Vagina (tissue), 2 donors: ENCODE measurements around the gene MAP3K14. TPM values are rescaled to one million over a fixed set of nuclear protein-coding genes. Genes with fewer than 3 reads are reported as not detected.
A peak's percentile ranks its signal among the peaks of the same experiment; 100 is the strongest.
"Not testable (repeated sequence)": the region's sequence is repeated elsewhere in the genome, so short reads cannot be mapped to it uniquely, and the experiment has no call there.

Experiments used
- DNase-seq, 2 donors: peaks; one replicate each; pipeline ENCODE4 v3.0.0-alpha.2; 2017; ENCODE audit errors: extremely low spot score in 2 of 2
- H3K27ac ChIP-seq: fragments of 200-600 bp; sonication (generic); one replicate; pipeline ENCODE4 v1.5.1; 2019
- H3K27me3 ChIP-seq: fragments of 200-600 bp; sonication (generic); one replicate; pipeline ENCODE4 v1.5.1; 2019
- H3K36me3 ChIP-seq, 2 donors: fragments of 200-600 bp; sonication (generic); one replicate each; pipeline ENCODE4 v1.5.1; 2017 to 2019
- H3K4me1 ChIP-seq: fragments of 200-600 bp; sonication (generic); one replicate; pipeline ENCODE4 v1.5.1; 2019
- H3K4me3 ChIP-seq, 2 donors: fragments of 200-600 bp; sonication (generic); 1 replicate in 1 of 2; 2 replicates in 1 of 2; pipeline ENCODE4 v1.5.1; 2016 to 2019
- H3K9me3 ChIP-seq: fragments of 200-600 bp; sonication (generic); one replicate; pipeline ENCODE4 v1.5.1; 2019
- POLR2A ChIP-seq, 2 donors: fragments of 450-650 bp; IDR thresholded peaks; one replicate each; pipeline ENCODE4 v1.6.1; 2017; ENCODE audit warnings: antibody characterized with exemption in 2 of 2, mild to moderate bottlenecking in 2 of 2, moderate library complexity in 2 of 2
- POLR2AphosphoS5 ChIP-seq, 2 donors: sonication (generic); formaldehyde crosslinking; IDR thresholded peaks; one replicate each; pipeline ENCODE4 v1.9.0; 2017; ENCODE audit warnings: antibody characterized with exemption in 2 of 2, mild to moderate bottlenecking in 2 of 2, low read depth in 1 of 2; ENCODE audit not compliant: insufficient read depth in 1 of 2
- intact Hi-C: fragments of 100-400 bp; cut with DNase I; formaldehyde crosslinking; loops from one replicate; pipeline ENCODE4 v1.15.1; 2023
- total RNA-seq: library from RNA; depleted of rRNA; stranded (reverse); fragments of >200 nt; gene quantifications from one replicate; pipeline ENCODE4 v1.2.3, GENCODE V29; 2016
- TF ChIP-seq, protein P1 (sequence below), 3 experiments: fragments of 450-650 bp in 2 of 3; fragments of 200-600 bp in 1 of 3; sonication (generic) in 1 of 3; IDR thresholded peaks; one replicate each; pipeline ENCODE4 v1.5.1; 2017 to 2019; ENCODE audit warnings: antibody characterized with exemption in 3 of 3, mild to moderate bottlenecking in 2 of 3, moderate library complexity in 2 of 3

The MAP3K14 gene
- total RNA-seq, 1 donor from 2014 or later, result 9.8 TPM

DNA sequence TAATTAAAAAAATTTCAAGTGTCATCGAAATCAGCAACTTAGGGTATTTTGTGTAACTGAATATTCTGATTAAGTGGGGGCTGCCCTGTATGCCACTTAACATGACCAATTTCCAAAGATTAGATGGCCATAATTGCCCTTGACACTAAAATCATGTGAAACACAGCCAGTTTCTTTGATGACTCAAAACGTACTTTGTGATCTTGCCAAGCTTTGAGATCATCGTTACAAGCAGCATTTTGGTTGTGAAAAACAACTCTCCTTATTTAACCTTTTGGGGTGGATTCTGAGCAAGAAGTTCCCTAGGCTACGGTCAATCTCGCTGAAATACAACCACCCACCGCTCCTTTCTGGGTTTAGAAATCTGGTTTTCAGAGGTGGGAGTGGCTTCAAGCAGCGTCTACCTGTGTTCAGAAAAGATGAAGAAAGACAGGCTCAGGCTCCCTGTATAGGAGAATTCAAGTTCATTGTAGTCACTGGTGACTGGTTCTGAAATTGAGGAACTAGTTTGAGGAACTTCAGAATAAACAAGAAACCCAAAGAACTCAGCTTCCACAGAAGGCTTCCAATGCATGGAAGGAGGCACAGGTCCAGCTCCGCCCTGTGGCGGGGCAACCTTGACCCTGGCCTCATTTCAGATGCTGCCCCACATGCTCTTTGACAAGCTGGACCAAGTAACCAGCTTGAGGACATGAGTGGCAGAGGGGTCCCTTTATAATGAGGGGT is 9.4 kb downstream of the MAP3K14 start:
- H3K27ac ChIP-seq, result peak overlapping the region; percentile 92
- no peaks in the 10 kb centered on the region for H3K27me3 ChIP-seq
- H3K4me3 ChIP-seq, result no peak overlapping the region
- no peaks in the 10 kb centered on the region for H3K9me3 ChIP-seq
- TF ChIP-seq POLR2A (IDR thresholded peaks at IDR 0.05) (no peak), POLR2AphosphoS5 (IDR thresholded peaks at IDR 0.05; ENCODE audit: insufficient read depth in 1 of 2, low read depth in 1 of 2) (peak in 1 of 2 donors; percentile 89)
- TF ChIP-seq, protein P1, sequence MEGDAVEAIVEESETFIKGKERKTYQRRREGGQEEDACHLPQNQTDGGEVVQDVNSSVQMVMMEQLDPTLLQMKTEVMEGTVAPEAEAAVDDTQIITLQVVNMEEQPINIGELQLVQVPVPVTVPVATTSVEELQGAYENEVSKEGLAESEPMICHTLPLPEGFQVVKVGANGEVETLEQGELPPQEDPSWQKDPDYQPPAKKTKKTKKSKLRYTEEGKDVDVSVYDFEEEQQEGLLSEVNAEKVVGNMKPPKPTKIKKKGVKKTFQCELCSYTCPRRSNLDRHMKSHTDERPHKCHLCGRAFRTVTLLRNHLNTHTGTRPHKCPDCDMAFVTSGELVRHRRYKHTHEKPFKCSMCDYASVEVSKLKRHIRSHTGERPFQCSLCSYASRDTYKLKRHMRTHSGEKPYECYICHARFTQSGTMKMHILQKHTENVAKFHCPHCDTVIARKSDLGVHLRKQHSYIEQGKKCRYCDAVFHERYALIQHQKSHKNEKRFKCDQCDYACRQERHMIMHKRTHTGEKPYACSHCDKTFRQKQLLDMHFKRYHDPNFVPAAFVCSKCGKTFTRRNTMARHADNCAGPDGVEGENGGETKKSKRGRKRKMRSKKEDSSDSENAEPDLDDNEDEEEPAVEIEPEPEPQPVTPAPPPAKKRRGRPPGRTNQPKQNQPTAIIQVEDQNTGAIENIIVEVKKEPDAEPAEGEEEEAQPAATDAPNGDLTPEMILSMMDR (IDR thresholded peaks at IDR 0.05), result no peak
- intact Hi-C loops, result no loop called here
- peaks cover 87% of the 10 kb centered on the region for H3K4me1 ChIP-seq
- no peak for DNase-seq
- no peaks in the 10 kb centered on the region for H3K36me3 ChIP-seq

DNA sequence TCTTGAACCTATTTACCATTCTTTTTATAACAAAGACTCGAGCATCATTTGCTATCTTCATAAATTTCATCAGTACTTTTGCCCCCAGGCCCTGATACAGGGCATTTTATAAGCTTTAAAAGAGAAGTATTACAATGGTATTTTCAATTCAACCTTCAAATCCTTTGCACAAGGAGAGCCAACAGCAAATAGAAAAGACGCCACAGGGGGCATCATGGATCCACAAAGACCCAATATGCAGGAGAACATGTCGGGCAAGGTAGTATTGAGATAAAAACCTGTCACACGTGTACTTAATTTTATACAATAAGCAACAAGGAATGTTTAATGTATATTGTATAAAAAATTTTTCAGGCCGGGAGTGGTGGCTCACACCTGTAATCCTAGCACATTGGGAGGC is 10.2 kb downstream of the MAP3K14 start:
- TF ChIP-seq POLR2AphosphoS5 (IDR thresholded peaks at IDR 0.05; ENCODE audit: insufficient read depth in 1 of 2, low read depth in 1 of 2) (no peak), POLR2A (IDR thresholded peaks at IDR 0.05) (no peak)
- TF ChIP-seq, protein P1 (IDR thresholded peaks at IDR 0.05), result no peak
- intact Hi-C loops, result no loop called here
- DNase-seq, result no peak
- Histone ChIP-seq H3K9me3 (no peaks in the 10 kb centered on the region), H3K4me1 (peaks cover 87% of the 10 kb centered on the region), H3K27me3 (no peaks in the 10 kb centered on the region), H3K4me3 (no peak overlapping the region), H3K27ac (peak overlapping the region; percentile 92), H3K36me3 (no peaks in the 10 kb centered on the region)

DNA sequence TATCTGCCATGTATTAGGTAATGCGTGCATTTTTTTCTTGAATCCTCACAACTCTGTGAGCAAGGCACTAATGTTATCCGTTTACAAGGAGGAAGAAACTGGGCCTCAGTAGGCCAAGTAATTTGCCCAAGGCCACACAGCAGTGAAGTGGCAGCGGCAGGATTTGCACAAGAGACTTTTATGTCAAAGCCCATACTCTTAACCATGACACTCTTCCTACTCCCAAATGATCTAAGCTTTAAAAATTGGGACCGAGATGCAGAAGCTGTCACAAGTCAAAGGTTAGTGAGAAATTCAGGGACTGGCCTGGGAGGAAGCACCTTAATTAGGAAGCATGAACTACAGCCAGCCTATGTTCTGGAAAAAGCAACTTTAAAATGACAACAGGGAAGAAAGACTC is 10.7 kb downstream of the MAP3K14 start:
- no peak for DNase-seq
- Histone ChIP-seq H3K36me3 (no peaks in the 10 kb centered on the region), H3K4me1 (peaks cover 82% of the 10 kb centered on the region), H3K27me3 (no peaks in the 10 kb centered on the region), H3K9me3 (no peaks in the 10 kb centered on the region), H3K4me3 (no peak overlapping the region), H3K27ac (peak overlapping the region; percentile 92)
- intact Hi-C loops, result no loop called here
- no peak for TF ChIP-seq POLR2A (IDR thresholded peaks at IDR 0.05)
- TF ChIP-seq, protein P1 (IDR thresholded peaks at IDR 0.05), result no peak
- no peak for TF ChIP-seq POLR2AphosphoS5 (IDR thresholded peaks at IDR 0.05; ENCODE audit: insufficient read depth in 1 of 2, low read depth in 1 of 2)

DNA sequence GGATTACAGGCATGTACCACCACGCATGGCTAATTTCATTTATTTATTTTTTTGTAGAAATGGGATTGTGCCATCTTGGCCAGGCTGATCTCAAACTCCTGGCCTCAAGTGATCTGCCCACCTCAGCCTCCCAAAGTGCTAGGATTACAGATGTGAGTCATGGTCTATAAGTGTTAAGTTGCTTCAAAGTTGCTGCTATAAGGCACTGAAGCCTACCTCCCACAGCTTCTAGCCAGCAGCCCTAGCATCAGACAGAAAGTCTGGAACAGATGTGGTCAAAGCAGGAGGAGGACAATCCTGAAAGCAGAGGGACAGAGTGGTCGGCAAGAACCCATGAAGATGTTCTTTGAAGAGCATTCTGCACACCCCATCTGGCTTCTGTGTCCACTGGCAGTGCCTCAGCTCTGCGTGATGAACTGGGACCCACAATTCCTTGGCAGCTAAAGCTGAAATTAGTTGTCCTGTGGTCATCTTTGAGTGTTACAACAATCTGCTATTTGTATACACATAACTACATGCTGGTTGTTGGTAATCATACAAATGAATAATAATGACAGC is 11.2 kb downstream of the MAP3K14 start:
- intact Hi-C loops, result no loop called here
- Histone ChIP-seq H3K27me3 (no peaks in the 10 kb centered on the region), H3K9me3 (no peaks in the 10 kb centered on the region), H3K4me3 (no peak overlapping the region), H3K27ac (peak overlapping the region; percentile 92), H3K4me1 (peaks cover 77% of the 10 kb centered on the region), H3K36me3 (no peaks in the 10 kb centered on the region)
- TF ChIP-seq POLR2A (IDR thresholded peaks at IDR 0.05) (no peak), POLR2AphosphoS5 (IDR thresholded peaks at IDR 0.05; ENCODE audit: insufficient read depth in 1 of 2, low read depth in 1 of 2) (no peak)
- TF ChIP-seq, protein P1 (IDR thresholded peaks at IDR 0.05), result no peak
- no peak for DNase-seq

DNA sequence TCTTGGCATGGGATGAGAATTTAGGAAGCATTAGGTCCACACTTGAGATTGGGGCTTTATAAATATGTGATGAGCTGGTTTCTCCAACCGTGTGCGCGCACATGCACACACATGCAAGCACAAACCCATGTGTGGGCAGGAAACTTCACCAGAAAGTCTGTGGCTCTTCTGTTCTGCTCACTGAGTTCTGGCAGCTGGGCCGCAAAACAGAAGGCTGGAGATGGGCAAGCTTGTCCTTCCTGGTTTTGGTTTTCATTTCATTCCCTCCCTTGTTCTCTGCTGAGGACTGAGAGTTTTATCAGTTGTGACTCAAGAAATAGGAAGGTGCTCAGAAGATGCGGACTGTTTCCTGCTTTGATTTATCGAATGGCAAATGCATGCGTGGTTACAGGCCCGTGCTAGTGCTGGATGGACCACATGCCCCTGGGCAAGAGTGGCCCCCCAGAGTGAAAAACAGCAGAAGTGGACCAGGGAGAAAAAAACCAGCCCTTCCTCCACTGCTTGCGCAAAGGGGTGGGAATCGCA is 14.1 kb downstream of the MAP3K14 start:
- H3K4me3 ChIP-seq, result no peak overlapping the region
- H3K36me3 ChIP-seq, result no peaks in the 10 kb centered on the region
- peaks cover 76% of the 10 kb centered on the region for H3K4me1 ChIP-seq
- no peaks in the 10 kb centered on the region for H3K27me3 ChIP-seq
- H3K9me3 ChIP-seq, result no peaks in the 10 kb centered on the region
- TF ChIP-seq, protein P1 (IDR thresholded peaks at IDR 0.05), result no peak
- TF ChIP-seq POLR2AphosphoS5 (IDR thresholded peaks at IDR 0.05; ENCODE audit: insufficient read depth in 1 of 2, low read depth in 1 of 2), result peak; percentile 22 to 35
- no peak for DNase-seq
- intact Hi-C loops, result no loop called here
- H3K27ac ChIP-seq, result peak overlapping the region; percentile 79

GRCh38 chr17:45302220-45302619 is 14.6 kb downstream of the MAP3K14 start:
- Histone ChIP-seq H3K27ac (peak overlapping the region; percentile 79), H3K4me1 (peaks cover 76% of the 10 kb centered on the region)
- H3K27me3 ChIP-seq, H3K36me3 ChIP-seq, H3K9me3 ChIP-seq, intact Hi-C loops, DNase-seq, H3K4me3 ChIP-seq: not testable (repeated sequence)
